ENCODE data around the gene SLC5A6.

Gene SLC5A6

DNA sequence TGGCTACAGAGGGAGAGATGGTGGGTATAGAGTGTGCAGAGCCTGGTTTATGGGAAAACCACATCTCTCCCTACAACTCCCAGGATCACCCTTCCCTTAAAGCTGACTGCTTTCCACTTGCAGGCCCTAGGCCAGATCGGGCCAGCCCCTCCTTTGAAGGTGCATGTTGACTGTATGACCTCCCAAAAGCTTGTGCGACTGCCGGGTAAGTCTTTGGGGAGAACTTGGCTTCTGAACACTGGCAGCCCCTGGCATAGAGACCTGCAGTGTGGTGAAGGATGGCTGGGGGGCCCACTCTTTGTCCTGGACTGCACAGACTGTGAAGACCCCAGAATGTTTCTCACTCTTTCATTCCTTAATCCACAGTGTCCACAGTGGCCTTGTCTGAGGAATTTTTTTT, 24.6 kb upstream of the SLC5A6 start:
- ATAC-seq (no peak), DNase-seq (no peak)

DNA sequence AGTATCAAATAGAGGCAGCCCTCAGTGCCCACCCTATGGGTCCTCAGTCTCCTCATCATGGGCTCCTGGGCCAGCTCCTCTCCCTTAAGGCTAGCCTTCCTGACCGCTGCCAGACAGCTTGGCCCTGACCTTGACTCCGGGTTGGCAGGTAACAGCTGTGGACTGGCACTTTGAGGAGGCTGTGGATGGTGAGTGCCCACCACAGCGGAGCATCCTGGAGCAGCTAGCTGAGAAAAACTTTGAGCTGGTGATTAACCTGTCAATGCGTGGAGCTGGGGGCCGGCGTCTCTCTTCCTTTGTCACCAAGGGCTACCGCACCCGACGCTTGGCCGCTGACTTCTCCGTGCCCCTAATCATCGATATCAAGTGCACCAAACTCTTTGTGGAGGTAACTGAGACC, 24.1 kb upstream of the SLC5A6 start:
- DNase-seq (no peak), ATAC-seq (no peak)

DNA sequence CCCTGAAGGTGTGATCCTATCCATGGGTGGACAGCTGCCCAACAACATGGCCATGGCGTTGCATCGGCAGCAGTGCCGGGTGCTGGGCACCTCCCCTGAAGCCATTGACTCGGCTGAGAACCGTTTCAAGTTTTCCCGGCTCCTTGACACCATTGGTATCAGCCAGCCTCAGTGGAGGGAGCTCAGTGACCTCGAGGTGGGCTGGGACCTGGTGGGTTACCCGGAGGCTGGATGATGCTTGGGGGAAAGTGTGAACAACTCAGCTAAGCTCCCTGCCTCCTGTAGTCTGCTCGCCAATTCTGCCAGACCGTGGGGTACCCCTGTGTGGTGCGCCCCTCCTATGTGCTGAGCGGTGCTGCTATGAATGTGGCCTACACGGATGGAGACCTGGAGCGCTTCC, 21.3 kb upstream of the SLC5A6 start:
- no peak for DNase-seq
- no peak for ATAC-seq

DNA sequence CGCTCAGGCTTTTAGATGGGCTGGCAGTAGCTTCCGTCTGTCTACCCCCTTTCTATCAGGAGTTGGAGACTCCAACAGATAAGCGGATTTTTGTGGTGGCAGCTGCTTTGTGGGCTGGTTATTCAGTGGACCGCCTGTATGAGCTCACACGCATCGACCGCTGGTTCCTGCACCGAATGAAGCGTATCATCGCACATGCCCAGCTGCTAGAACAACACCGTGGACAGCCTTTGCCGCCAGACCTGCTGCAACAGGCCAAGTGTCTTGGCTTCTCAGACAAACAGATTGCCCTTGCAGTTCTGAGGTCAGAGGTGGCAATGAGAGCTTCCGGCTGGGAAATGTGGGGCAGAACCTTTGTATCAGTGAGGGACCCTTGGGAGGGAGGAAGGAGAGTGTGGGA, 19.9 kb upstream of the SLC5A6 start:
- no peak for DNase-seq
- ATAC-seq, result no peak

DNA sequence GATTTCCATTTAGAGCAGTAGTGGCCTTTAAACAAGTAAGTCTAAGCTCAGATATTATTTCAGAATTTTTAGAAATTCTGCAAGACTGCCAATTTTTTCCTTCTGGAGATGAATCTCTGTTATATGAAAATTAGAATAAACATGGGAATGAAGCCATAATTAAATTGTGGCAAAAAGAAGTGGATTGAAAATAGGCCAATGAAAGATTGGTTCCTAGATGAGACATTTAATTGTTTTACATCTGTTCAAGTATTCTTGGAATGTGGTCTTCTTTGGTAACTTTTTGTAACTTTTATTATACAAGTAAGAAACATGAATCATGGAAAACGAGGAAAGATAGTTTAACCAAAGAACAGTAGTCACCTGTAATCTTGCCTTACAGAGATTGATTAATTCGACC, 15.4 kb upstream of the SLC5A6 start:
- ATAC-seq, result no peak
- no peak for DNase-seq

DNA sequence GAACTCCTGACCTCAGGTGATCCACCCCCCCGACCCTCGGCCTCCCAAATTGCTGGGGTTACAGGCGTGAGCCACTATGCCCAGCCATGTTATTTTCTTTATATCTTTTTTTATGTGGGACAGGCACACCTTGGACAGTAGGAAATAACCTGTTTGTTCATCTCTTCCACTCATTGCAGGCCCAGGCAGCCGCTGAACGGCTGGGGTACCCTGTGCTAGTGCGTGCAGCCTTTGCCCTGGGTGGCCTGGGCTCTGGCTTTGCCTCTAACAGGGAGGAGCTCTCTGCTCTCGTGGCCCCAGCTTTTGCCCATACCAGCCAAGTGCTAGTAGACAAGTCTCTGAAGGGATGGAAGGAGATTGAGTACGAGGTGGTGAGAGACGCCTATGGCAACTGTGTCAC, 13.5 kb upstream of the SLC5A6 start:
- no peak for ATAC-seq
- no peak for DNase-seq

DNA sequence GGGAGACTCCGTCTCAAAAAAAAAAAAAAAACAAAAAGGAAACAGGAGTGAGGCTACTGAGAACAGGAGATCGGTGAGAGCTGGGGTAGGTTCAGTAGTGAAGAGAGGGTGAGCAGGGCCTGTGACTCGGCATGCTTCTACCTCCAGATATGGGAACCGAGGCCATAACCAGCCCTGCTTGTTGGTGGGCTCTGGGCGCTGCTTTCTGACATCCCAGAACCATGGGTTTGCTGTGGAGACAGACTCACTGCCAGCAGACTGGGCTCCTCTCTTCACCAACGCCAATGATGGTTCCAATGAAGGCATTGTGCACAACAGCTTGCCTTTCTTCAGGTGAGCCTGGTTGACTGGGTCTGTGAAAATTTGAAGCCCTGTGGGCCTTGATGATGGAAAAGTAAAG, 11.3 kb upstream of the SLC5A6 start:
- no peak for ATAC-seq
- no peak for DNase-seq

DNA sequence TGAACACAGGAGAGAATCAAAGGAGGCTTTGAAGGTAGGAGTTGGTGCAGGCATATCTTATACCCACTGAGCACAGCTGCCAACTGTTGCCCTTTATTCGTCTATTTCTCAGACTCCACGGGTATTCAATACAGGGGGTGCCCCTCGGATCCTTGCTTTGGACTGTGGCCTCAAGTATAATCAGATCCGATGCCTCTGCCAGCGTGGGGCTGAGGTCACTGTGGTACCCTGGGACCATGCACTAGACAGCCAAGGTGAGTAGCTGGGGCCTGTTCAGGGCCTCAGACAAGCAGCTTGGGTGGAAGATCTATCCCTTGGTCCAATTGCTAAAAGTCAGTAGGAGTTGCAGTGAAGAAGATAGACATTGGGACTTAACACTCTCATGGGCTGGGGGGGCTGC, 10.3 kb upstream of the SLC5A6 start:
- ATAC-seq (no peak), DNase-seq (no peak)

DNA sequence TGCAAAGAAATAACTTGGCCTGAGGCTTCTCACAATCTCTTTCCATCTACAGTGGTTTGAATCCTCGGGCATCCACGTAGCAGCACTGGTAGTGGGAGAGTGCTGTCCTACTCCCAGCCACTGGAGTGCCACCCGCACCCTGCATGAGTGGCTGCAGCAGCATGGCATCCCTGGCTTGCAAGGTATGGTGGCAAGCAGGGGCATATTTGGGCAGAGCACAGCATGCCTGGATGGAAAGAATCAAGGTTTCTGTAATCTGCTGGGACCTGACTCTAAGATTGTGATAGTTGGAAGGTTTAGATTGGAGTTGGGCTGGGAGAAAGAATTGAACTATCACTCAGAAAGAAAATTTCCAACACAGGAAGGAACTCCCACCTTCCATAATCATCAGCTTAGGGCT, 9.1 kb upstream of the SLC5A6 start:
- DNase-seq (no peak), ATAC-seq (no peak)

DNA sequence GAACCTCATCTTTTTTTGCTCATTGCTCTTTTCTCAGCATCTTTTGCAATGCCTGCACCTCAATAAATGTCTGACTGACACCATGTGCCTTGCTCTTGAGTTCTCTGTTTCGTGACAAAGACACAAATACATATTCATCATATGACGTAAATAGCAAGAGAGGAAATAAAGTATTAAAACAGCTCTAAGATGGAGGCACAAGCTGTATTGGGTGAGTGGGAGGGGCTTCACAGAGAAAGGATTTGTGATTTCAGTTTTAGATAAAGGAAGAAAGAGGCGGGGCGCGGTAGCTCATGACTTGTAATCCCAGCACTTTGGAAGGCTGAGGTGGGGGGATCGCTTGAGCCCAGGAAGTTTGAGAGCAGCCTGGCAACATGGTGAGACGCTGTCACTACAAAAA, 8.0 kb upstream of the SLC5A6 start:
- no peak for ATAC-seq
- no peak for DNase-seq

DNA sequence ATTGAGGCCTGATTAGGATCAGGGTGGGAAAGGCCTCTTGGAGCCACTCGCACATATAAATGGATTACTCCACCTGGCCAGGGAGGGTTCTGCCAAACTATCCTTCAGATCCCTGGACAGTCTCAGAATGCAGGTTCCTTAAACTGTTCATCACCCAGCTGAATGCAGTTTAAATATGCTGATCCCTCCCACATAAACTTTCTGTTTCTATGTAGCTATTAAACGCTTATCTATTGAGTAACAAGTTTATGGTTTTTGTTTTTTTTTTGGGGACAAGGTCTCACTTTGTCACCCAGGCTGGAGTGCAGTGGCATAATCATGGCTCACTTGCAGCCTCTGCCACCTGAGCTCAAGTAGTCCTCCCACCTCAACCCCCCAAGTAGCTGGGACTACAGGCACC, 7.0 kb upstream of the SLC5A6 start:
- ATAC-seq (no peak), DNase-seq (no peak)

DNA sequence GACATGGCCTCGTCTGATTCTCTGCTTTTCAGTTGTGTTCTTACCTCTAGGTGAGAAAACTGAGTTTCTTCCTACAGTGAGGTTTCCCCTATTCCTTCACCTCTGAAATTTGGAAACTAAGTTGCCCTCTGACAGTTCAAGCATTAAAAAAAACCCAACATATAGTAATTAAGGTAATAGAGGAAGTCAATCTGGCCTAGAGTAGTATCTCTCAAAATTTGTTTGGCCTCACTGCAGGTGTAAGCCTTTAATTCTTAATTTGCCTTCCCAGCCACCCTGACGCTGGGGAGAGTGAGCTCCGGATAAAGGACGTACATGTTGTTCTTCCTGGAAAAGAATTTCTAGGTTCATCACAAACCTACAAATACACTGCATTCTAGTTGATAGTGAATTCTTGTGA, 6.5 kb upstream of the SLC5A6 start:
- DNase-seq (no peak), ATAC-seq (no peak)

DNA sequence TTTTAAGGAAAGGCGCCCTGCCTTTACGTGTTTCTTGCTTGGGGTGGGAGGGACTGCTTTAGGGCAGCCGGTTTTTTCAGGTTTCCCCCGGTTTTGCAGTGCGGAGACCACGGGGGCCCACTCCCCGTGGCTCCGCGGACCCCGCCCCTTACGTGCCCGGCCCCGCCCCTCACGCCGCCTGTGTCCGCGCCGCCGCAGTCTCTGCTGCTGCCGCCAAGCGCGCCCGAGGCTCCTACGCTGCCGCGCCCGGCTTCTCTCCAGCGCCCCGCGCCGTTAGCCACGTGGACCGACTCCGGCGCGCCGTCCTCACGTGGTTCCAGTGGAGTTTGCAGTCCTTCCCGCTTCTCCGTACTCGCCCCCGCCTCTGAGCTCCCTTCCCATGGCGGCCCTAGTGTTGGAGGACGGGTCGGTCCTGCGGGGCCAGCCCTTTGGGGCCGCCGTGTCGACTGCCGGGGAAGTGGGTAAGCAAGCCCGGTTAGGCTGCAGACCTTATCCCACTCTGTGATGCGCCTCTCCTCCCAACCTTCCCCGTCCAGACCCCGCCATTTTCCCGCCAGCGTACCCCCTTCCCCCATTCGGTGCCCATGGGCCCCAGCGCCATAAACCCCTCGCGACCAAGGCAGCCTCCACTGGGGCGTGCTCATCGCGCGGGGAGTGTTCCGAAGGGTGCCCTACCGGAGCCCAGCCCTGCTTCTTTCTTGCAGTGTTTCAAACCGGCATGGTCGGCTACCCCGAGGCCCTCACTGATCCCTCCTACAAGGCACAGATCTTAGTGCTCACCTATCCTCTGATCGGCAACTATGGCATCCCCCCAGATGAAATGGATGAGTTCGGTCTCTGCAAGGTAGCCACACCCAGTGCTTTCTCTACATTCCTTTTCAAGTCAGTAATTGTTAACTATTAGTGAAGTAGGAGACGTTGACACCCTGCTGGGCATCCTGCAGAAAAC, 5.4 kb upstream of the SLC5A6 start, which contains the start of gene CAD:
TSS of gene CAD (plus strand) at position 197 of the 949 bp plus-strand sequence. CDS start at position 380, 183 bp downstream.
- ATAC-seq (peak; percentile 93), DNase-seq (peak; percentile 95)

DNA sequence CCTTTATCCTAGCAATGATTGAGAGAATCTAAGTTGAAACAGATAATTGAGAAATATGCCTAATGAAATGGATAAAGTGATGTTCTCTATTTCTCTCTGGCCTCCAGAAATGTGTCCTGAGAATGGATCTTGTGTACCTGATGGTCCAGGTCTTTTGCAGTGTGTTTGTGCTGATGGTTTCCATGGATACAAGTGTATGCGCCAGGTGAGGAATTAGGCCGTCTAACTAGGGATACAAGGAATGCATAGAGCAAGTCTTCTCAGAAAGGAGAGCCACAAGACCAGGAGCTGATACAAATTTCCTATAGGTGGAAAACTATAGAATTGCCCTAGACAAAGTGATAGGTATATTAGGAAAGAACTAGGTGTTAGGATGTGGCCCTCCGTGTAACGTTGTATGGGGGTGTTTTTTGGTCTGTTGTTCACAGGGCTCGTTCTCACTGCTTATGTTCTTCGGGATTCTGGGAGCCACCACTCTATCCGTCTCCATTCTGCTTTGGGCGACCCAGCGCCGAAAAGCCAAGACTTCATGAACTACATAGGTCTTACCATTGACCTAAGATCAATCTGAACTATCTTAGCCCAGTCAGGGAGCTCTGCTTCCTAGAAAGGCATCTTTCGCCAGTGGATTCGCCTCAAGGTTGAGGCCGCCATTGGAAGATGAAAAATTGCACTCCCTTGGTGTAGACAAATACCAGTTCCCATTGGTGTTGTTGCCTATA, 4.5 kb upstream of the SLC5A6 start:
- ATAC-seq (no peak), DNase-seq (no peak)

DNA sequence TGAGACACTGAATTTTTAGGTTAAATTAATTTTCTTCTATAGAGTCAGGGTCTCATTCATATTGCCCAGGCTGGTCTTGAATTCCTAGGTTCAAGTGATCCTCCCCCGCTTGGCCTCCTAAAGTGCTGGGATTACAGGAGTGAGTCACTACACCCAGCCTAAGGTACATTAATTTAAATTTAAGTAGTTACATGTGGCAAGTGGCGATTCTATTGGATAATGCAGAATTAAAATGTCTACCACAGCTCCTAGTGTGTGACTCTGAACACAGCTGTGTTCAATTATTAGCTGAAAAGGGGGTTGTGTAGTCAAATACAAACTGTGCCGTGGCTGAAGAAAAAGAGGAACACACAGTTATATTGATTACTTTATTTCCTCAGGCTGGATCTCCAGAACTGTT, 2.9 kb upstream of the SLC5A6 start:
- ATAC-seq (no peak), DNase-seq (no peak)

DNA sequence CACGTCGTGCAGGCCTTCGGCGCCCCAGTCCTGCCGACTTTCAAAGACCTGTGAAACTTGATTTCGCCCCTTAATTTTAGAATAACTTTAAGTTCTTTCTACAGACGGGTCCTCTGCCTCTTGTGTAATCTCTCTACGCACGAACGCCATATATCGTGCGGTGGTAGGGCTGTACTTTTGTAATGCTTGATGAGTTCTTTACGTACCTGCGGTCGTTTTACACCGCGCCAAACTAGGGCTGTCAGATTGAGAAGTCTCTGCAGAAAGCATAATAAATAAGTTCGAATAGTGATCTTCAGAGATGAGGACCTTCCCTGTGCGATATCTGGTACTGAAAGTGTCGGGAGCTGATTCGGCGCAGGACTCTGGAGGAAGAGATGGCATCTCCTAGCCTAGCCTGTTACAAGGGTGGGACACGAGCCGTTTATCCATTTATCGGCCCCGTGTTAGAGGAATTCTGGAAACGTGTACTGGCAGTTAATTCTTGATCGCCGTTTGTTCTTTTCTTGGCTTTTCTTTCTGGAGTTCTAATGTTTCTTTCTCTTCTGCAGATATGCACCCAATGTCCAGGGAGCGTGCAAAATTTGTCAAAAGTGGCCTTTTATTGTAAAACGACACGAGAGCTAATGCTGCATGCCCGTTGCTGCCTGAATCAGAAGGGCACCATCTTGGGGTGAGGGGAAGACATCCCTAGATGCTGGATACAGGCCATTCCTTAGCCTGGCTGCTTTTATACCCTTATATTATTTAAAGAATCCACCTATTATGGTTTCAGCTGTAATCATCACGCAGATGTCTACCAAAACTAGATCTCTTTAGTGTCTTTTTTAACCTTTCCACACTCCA, 781 bp upstream of the SLC5A6 start:
- DNase-seq, result peak; percentile 39
- ATAC-seq, result peak; percentile 1

DNA sequence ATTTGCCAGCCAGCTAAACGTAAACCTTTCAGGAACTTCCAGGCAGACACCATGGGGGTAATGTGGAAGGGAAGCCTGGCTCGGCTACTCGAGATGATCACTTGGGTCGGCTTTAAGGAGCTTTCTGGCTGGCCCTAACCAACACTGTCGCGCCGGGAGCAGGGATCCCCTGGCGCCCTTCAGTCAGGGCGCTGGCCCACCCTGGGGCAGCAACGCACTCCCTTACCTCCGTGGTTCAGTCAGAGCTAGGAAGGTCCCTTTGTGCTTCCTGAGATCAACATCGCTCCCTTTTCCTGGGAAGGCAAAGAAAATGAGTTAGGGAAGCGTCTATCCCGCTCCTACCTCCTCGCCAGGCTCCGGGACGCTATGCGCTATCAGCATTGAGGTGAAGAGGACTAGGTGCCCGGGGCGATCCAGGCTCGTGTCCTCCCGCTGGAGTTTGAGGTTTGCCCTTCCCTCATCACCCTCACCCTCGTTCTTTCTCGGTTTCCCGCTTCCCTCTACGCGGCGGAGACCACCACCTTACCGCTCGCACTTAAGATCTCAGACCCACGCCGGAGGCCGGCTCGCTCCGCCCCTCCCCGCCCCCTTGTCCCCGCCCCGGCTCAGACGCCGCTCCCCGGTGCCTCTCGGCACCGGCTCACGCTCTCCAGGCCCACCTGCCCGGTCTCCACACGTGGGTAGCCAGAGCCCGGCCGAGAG, 676 bp downstream of the SLC5A6 start:
- ATAC-seq, result peak; percentile 88
- peak; percentile 21 for DNase-seq

DNA sequence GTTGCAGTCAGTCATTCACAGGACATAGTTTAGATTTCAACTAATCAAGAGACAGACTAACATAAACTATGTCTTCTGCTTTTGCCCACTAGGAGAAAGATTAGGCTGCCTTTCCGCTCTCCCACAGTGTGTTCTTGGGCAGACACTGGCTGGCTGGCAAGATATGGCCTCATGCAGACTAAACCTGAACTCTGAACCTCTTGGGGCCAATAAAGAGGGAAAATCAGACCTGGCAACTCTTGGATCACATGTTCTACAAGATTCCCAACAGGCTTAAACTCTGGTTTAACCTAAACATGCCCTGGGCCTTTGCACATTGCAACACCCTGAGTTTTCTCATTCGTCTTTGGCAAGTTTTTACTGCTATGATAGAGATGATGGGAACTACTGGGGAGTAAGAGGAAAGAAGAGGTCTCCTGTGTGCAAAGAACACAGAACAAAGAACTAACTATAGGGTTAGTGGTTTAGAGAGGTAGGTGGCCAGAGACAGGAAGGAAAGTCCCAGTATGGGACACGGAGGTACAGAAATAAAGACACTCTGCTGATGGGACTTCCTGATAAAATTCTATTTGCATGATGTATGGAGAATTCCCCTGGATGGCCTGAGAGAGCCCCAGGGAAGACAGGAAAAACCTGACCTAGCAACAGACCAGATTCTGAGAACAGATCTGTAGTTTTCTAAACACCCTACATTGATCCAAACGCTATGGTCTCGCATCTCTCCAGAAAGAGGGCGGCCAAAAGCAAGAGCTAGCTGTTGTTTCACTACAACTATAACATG, 2.3 kb downstream of the SLC5A6 start:
- ATAC-seq (no peak), DNase-seq (no peak)

DNA sequence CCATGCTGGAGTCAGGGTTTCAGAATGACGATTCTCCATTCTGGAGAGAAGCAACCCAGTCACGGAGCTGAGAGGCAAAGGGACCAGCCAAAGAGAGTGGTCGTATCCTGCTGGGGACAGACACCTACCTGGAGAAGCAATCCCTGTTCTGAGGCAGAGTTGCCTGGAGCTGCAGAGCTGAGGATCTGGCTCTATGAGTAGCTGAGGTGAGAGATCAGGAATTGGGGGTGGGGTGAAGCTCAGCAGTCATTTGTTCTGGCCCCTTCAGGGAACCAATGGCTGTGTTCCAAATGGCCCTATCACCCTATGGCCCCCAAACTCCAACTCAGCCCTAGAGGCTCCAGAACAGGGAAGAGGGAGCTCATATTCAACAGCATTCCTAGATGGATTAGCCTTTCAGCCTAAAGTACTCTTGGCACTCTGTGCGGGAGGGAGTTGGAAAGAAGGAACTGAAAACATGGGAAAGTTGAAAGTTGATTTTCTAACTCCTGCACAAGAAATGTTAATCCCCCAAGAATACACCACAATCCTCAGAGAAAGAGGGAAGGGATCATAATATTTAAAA, 3.5 kb downstream of the SLC5A6 start:
- ATAC-seq (no peak), DNase-seq (no peak)

DNA sequence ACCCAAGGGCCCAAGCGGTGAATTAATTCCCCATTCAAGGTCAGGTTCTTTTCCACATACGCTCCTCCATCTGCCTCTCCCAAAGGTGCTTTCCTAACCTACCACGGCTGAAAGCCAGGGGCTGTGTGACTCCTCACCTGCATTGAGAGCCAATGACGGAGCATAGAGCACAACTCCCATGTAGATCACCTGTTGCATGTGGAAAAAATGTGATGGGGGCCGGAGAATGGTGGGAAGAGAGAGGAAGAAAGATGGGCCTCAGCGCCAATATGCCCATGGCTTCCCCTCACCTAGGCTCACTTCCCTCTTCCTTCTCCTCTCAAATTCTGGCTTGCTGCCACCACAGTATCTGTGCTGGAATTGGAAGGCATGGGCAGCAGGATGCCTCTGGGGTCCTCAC, 5.7 kb downstream of the SLC5A6 start:
- ATAC-seq, result no peak

DNA sequence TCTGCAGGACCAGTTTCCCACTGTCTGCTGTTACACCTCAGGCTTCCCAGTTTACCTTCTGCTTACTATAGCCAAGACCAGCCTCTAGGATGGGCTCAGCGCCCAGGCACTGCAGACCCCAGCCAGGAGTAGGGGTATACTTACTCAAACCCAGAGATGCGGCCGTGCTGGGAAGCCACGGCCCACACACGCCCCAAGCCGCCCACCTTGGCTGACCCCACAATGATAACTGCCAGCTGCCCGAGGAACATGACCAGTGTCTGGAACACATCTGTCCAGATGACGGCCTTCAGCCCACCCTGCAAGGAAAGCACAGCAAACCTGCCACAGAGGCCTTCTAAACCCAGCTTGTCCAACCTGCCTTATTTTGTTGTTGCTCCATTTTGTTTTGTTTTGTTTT, 6.9 kb downstream of the SLC5A6 start:
- ATAC-seq (no peak), DNase-seq (no peak)

More for the DNA sequence above, 5.7 kb downstream of the SLC5A6 start:
- no peak for DNase-seq
